Measurements from ENCODE around the gene ALK.

ALK gene

DNA sequence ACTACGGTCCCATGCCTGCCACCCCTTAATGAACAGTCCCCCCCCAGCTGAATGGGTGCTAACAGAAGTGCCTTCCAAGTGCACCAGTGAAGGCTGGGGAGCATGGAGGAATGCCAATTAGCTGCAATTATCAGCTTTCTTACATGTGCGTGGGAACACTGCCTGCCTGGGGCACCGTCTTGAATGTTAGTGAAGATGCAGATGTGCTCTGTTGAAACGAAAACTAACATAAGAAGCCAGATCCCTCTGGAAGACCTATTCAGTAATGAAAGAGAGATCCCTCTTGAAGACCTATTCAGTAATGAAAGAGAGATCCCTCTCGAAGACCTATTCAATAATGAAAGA, 651.6 kb downstream of the ALK start:
- H3K4me2 ChIP-seq = no peak overlapping the region

DNA sequence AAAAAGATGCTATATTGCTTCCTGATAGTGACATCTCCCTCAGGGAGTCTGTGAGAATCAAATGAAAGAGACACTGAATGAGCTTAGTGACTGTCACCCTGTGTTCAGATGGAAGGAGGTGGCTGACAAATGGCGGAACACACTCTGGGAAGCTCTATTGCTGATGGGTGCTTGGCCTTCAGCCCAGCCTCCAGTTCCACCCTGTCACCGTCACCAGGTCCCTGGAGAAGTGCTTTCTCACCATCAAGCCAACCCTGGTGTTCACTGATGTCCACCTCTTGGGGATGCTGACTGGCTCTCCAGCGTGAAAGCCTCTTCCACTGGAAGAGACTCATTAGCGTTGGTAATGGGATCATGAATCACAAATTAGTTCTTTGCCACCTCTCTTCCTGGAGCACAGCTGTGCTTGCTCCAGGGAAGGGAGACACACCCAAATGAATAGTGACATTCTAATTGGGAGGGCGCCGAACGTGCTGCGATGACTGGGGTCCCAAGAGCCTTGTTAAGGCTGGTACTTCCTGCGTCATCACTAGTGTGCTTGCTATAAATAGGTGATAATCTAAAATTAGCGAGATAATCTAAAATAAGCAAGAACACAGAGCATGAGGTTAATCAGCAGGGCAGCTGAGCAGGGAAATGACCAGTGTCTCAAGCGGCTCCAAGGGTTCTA, 652.2 kb downstream of the ALK start:
- no peak overlapping the region for H3K4me2 ChIP-seq
- no peaks in the 10 kb centered on the region for H3K27me3 ChIP-seq (ENCODE audit: insufficient read depth, low read depth)
- H3K4me3 ChIP-seq (IDR thresholded peaks at IDR 0.05; ENCODE audit: insufficient read depth, low read depth, low read length) = no peak overlapping the region
- no peak overlapping the region for H3K9ac ChIP-seq
- H3K79me2 ChIP-seq (ENCODE audit: insufficient read depth, low read depth) = no peaks in the 10 kb centered on the region
- no peak overlapping the region for H2AFZ ChIP-seq (ENCODE audit: low read depth)
- no peak overlapping the region for H3K27ac ChIP-seq
- no peaks in the 10 kb centered on the region for H3K36me3 ChIP-seq (ENCODE audit: insufficient read depth)
- H4K20me1 ChIP-seq (ENCODE audit: insufficient read depth) = no peaks in the 10 kb centered on the region
- TF ChIP-seq, protein P1, sequence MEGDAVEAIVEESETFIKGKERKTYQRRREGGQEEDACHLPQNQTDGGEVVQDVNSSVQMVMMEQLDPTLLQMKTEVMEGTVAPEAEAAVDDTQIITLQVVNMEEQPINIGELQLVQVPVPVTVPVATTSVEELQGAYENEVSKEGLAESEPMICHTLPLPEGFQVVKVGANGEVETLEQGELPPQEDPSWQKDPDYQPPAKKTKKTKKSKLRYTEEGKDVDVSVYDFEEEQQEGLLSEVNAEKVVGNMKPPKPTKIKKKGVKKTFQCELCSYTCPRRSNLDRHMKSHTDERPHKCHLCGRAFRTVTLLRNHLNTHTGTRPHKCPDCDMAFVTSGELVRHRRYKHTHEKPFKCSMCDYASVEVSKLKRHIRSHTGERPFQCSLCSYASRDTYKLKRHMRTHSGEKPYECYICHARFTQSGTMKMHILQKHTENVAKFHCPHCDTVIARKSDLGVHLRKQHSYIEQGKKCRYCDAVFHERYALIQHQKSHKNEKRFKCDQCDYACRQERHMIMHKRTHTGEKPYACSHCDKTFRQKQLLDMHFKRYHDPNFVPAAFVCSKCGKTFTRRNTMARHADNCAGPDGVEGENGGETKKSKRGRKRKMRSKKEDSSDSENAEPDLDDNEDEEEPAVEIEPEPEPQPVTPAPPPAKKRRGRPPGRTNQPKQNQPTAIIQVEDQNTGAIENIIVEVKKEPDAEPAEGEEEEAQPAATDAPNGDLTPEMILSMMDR (conservative IDR thresholded peaks at IDR 0.05; ENCODE audit: low read depth, low read length) = no peak
- no peaks in the 10 kb centered on the region for H3K4me1 ChIP-seq (ENCODE audit: low read depth, poor library complexity, severe bottlenecking)

More for the DNA sequence above, 651.6 kb downstream of the ALK start:
- no peaks in the 10 kb centered on the region for H3K27me3 ChIP-seq (ENCODE audit: insufficient read depth, low read depth)
- H3K4me1 ChIP-seq (ENCODE audit: low read depth, poor library complexity, severe bottlenecking) = no peaks in the 10 kb centered on the region
- no peaks in the 10 kb centered on the region for H4K20me1 ChIP-seq (ENCODE audit: insufficient read depth)
- no peaks in the 10 kb centered on the region for H3K79me2 ChIP-seq (ENCODE audit: insufficient read depth, low read depth)
- H3K9ac ChIP-seq = no peak overlapping the region
- H2AFZ ChIP-seq (ENCODE audit: low read depth) = no peak overlapping the region
- no peak overlapping the region for H3K27ac ChIP-seq
- H3K36me3 ChIP-seq (ENCODE audit: insufficient read depth) = no peaks in the 10 kb centered on the region
- H3K4me3 ChIP-seq (IDR thresholded peaks at IDR 0.05; ENCODE audit: insufficient read depth, low read depth, low read length) = no peak overlapping the region
- TF ChIP-seq, protein P1 (conservative IDR thresholded peaks at IDR 0.05; ENCODE audit: low read depth, low read length) = no peak

DNA sequence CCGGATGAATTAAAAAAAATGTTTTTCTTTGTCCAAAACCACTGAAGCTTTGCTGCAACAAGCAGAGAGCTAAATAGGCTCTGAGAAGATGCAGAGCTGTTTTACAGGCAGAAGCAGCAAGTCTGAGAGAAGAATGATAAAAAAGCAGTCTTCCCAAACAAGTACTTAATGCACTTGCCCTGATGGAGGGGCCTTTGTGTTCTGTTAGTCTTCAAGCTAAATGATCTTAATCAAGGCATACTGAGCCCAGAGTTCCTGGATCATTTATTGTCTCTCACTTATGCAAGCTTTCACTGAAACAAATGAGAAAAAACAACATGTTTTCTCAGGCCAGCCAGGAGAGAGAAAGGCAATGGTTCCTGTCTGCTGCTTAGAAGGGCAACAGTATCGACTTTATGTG, 653.7 kb downstream of the ALK start:
- H2AFZ ChIP-seq (ENCODE audit: low read depth) = no peak overlapping the region
- H3K9ac ChIP-seq = no peak overlapping the region
- no peaks in the 10 kb centered on the region for H3K27me3 ChIP-seq (ENCODE audit: insufficient read depth, low read depth)
- no peaks in the 10 kb centered on the region for H3K4me1 ChIP-seq (ENCODE audit: low read depth, poor library complexity, severe bottlenecking)
- no peaks in the 10 kb centered on the region for H4K20me1 ChIP-seq (ENCODE audit: insufficient read depth)
- TF ChIP-seq, protein P1 (conservative IDR thresholded peaks at IDR 0.05; ENCODE audit: low read depth, low read length) = no peak
- H3K27ac ChIP-seq = no peak overlapping the region
- H3K4me3 ChIP-seq (IDR thresholded peaks at IDR 0.05; ENCODE audit: insufficient read depth, low read depth, low read length) = no peak overlapping the region
- H3K4me2 ChIP-seq = no peak overlapping the region
- H3K79me2 ChIP-seq (ENCODE audit: insufficient read depth, low read depth) = no peaks in the 10 kb centered on the region
- no peaks in the 10 kb centered on the region for H3K36me3 ChIP-seq (ENCODE audit: insufficient read depth)

DNA sequence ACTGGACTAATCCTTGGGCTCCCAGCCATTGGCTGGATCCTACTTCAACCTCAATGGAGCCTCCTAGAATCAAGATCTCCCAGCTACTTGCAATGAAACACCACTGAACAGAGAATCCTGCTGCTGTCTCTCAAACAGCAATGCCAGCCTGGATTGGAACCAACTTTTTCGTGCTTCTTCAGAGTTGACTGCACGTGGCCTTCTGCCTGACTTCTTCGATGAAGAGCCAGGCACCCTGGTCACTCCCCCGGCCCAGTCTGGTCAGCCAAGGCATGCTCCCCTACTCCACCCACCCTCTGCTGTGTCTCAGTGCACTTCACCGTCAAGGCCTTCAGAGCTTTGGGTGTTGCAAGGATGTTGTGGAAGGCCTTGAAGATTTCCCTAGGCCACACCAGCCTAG, 657.5 kb downstream of the ALK start:
- H3K4me1 ChIP-seq (ENCODE audit: low read depth, poor library complexity, severe bottlenecking) = no peaks in the 10 kb centered on the region
- no peaks in the 10 kb centered on the region for H3K79me2 ChIP-seq (ENCODE audit: insufficient read depth, low read depth)
- no peaks in the 10 kb centered on the region for H3K27me3 ChIP-seq (ENCODE audit: insufficient read depth, low read depth)
- TF ChIP-seq, protein P1 (conservative IDR thresholded peaks at IDR 0.05; ENCODE audit: low read depth, low read length) = no peak
- H3K4me2 ChIP-seq = no peak overlapping the region
- H3K36me3 ChIP-seq (ENCODE audit: insufficient read depth) = no peaks in the 10 kb centered on the region
- no peaks in the 10 kb centered on the region for H4K20me1 ChIP-seq (ENCODE audit: insufficient read depth)
- H3K9ac ChIP-seq = no peak overlapping the region
- H3K4me3 ChIP-seq (IDR thresholded peaks at IDR 0.05; ENCODE audit: insufficient read depth, low read depth, low read length) = no peak overlapping the region
- H2AFZ ChIP-seq (ENCODE audit: low read depth) = no peak overlapping the region
- H3K27ac ChIP-seq = no peak overlapping the region
